GM23248 (cell line): ENCODE results near the gene HCN3.

Experiments
- EZH2 ChIP-seq: fragments of 200-600 bp; sonication (generic); IDR thresholded peaks from 2 replicates; pipeline ENCODE4 v1.6.1; 2018; ENCODE audit warnings: antibody characterized with exemption, mild to moderate bottlenecking; ENCODE audit not compliant: insufficient read depth, poor library complexity, severe bottlenecking
- EZH2phosphoT487 ChIP-seq: fragments of 200-600 bp; sonication (generic); IDR thresholded peaks from 2 replicates; pipeline ENCODE4 v1.6.1; 2018; ENCODE audit warnings: antibody characterized with exemption, moderate library complexity, mild to moderate bottlenecking, low read depth; ENCODE audit not compliant: insufficient read depth

- no peak for TF ChIP-seq EZH2phosphoT487
- no peak for TF ChIP-seq EZH2
Measured at GRCh38 chr1:155279268-155279667, 2.0 kb downstream of the HCN3 start.
